GM18907 (cell line): ENCODE measurements around the gene RAB11FIP2.
"Not testable (repeated sequence)": the region's sequence is repeated elsewhere in the genome, so short reads cannot be mapped to it uniquely, and the experiment has no call there.

Experiments used
- ATAC-seq: cut with Tn5 transposase; IDR thresholded peaks from one replicate; pipeline ENCODE4 v1.9.1; 2021; ENCODE audit warnings: mild to moderate bottlenecking, moderate library complexity; ENCODE audit not compliant: unreplicated experiment

The RAB11FIP2 gene

GRCh38 chr10:118046395-118047156 lies at the start of gene RAB11FIP2:
Gene RAB11FIP2 (minus strand): TSS chr10:118046941. CDS start chr10:118046163, 778 bp downstream.
- ATAC-seq: peak; percentile 97

DNA sequence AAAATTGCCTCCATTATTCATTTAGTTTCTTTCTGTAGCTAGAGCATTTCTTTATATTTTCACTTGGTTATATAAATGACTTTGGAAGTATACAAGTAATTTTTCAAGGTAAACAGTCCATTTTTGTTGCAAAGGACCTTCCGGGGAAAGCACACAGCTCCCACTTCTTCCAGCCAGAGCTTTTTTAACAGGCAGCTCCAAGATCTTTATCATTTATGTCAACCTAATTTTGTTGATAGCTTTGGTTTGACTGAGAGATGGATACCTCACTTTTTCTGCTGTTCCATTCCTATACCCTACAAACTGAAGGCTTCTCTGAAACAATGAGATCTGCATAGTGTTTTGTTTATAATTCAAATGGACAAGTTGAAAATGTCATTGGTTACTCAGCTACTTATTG lies 49.3 kb upstream of the RAB11FIP2 start:
- no peak for ATAC-seq

GRCh38 chr10:118092209-118092608 lies 45.5 kb upstream of the RAB11FIP2 start:
- no peak for ATAC-seq

DNA sequence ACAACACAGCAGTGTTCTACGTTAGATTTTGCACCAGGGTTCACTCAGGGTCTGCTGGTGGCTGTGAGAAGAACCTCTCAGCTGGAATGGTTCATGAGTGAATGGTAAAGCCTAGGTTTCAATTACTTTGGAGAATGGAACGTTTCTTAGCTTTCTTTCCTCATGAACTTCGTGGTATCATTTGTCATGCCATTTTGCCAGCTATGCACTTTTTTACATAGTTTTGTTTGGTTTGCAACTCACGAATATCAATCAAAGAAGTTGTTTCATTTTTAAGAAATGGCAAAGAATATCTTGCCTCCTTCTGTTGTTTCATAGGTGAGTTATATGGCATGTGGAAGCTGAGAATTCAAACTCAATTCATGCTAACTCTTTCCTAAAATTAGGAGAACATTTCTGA lies 34.1 kb upstream of the RAB11FIP2 start:
- ATAC-seq: no peak

DNA sequence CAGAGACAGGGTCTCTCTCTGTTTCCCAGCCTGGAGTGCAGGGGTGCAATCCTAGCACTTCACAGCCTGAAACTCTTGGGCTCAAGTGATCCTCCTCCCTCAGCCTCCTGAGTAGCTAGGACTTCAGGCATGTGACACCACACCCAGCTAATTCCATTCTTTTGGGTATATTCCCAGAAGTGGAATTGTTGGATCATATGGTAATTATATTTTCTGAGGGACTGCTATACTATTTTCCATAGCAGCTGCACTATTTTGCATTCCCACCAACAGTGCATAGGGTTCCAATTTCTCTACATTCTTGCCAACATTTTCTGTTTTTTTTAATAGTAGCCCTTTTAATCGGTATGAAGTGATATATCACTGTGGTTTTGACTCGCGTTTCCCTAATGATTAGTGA lies 30.0 kb upstream of the RAB11FIP2 start:
- ATAC-seq: no peak

- no peak for ATAC-seq
Measured at GRCh38 chr10:118072840-118073239, 26.1 kb upstream of the RAB11FIP2 start.

DNA sequence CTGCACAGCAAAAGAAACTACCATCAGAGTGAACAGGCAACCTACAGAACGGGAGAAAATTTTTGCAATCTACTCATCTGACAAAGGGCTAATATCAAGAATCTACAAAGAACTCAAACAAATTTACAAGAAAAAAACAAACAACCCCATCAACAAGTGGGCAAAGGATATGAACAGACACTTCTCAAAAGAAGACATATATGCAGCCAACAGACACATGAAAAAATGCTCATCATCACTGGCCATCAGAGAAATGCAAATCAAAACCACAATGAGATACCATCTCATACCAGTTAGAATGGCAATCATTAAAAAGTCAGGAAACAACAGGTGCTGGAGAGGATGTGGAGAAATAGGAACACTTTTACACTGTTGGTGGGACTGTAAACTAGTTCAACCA lies 20.6 kb upstream of the RAB11FIP2 start:
- ATAC-seq: not testable (repeated sequence)

DNA sequence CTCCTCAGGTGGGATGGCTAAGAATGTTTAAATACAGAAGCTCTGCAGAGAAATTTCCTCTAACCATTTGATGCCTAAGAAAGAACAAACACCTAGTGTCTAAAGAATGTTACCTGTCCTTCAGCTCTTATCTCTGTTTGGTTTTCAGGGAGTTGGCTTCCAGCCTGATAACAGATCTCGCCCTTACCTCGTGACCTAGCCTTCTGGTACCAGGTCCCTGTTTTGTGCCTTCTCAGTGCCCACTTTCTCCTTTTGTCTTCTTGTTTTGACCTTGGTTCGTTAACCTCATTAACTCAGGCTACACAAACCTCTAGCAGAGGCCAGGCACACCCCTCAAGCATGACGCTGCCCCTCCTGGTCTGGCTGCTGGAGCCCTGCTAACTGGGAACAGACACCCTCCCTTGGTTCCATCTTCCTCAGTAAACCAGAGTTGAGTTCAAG lies 16.1 kb upstream of the RAB11FIP2 start:
- no peak for ATAC-seq

- ATAC-seq: no peak
Measured at GRCh38 chr10:118058371-118058770, 11.6 kb upstream of the RAB11FIP2 start.

GRCh38 chr10:118057361-118057760 lies 10.6 kb upstream of the RAB11FIP2 start:
- ATAC-seq: no peak

- no peak for ATAC-seq
Measured at GRCh38 chr10:118054383-118054782, 7.6 kb upstream of the RAB11FIP2 start.

DNA sequence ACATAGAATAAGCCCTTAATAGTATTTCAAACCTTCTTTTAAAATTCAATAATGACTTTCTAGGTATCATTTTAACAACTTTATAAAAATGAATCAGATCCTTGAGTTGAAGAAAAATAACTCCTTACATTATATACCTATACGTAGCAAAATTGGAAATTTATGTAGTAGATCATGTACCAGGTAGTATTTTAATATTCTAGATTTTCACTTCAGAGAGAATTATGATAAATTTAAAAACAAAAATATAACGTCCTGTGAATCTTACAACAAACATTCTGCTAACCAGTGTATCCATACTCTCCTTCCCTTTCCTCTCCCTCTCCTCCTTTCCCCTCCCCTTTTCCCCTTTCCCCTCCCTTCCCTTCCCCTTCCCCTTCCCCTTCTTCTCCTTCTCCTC lies 6.1 kb upstream of the RAB11FIP2 start:
- ATAC-seq: no peak

DNA sequence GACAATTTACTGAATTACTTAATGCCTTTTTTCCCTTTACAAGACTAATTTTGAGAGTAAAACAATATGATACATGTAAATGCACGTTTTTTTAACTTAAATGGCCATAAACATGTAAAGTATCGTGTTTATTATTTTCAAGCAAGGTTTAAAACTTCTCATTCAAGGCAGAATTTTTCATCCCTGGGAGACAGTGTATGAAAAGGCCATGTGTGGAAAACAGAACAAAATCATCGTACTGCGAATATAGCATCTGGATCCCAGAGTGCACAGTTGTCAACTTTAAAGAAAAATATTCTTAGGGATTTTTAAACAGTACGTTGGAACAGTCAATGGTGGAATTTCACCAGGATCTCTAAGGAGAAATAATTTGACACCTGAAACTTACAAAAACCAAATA lies 1.1 kb upstream of the RAB11FIP2 start:
- ATAC-seq: no peak

GRCh38 chr10:118047157-118047719 lies 497 bp upstream of the RAB11FIP2 start:
- no peak for ATAC-seq

DNA sequence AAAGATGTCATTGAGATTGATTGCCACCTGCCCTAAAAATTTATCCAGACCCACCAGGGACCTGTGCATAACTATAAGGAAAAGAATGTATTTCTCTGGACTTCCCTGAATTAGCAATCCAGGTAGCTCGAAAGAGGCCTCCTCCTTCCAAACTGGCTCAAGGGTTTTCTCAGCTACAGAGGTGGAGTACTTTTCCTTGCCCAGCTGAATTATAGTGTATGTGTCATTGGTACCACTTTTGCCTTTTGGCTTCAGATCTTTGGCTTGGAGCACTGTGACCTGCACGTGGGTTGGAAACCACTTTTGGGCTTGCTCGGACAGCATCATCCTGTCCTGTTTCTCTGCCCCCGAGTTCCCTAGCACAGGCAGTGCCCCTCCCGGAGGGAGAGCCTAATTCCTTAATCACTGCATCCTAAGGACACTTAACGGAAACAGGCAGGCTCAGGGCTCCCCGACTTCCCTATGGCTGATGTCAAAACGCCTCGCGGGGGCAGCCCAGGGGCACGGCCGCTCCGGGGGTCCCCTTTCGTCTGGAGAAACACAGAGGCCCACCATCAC lies 825 bp downstream of the RAB11FIP2 start:
- ATAC-seq: no peak

DNA sequence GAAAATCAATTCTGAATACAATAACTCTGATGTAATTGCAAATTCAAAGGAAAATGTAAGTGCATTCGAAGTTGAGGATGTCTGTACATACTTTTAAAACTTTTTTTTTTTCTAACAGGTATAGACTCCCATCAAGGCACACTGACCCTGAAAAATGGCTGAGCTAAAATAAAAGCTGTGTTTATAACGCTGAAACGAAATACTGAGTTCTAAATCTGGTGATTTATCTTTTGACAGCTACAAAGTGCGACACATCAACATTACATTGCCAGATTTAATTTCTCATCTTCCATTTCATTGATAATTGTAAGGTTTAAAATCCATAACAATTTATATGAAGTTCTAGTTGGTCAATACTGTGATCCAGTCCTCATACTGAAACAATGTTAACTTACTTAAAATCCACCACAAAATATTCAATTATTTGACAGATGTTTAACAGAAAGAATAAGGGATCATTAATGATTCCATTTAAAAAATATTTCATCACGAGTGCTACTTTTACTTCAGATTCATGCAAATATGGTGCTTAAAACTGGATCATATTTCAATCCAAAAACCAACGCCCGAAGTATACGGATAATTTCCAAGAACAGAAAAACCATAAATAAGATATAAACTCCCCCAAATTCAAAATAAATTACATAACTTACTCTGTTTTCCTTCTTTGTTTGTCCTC lies 1.4 kb downstream of the RAB11FIP2 start:
- no peak for ATAC-seq

DNA sequence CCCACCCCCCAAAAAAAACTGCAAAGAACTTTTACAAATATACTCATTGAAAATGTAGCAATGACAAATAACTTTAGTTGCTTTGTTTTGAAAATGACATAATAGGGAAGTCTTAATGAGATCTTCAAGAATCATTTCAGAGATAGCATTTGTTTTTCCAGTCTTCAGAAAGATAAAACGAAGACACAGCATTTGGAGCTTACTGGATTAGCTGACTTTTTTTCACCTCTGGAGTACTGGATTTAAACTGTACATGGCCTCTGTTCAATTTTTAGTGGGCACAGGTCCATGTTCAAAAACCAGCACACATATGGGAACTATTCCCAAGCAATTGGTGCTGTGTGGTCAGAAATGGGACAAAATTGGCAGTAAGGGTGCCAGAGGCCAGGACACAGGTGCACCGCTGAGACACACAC lies 3.9 kb downstream of the RAB11FIP2 start:
- ATAC-seq: no peak

GRCh38 chr10:118042336-118042735 lies 4.4 kb downstream of the RAB11FIP2 start:
- ATAC-seq: no peak

DNA sequence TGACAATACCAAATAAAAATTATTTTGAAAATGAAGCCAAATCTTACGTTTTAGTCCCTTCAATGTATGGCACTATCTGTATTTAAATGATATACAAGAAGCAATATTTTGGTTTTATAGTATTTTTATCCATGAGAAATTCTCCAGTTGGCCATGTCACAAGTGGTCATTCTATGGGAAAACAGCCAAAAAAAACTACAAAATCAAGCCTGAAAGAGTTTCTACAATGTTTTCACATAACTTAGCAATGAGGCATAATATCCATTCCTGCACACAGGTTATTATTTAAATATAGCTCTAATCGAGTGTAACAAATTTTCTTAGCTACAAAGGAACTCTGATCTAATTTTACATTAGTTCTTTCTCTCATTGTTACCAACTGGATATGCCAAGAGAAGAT lies 5.4 kb downstream of the RAB11FIP2 start:
- no peak for ATAC-seq

GRCh38 chr10:118036281-118036875 lies 10.4 kb downstream of the RAB11FIP2 start:
- no peak for ATAC-seq

- no peak for ATAC-seq
Measured at GRCh38 chr10:118035354-118036005, 11.3 kb downstream of the RAB11FIP2 start.
